GM18508 (cell line): Measurements from ENCODE around the gene PLGRKT.
"Not testable (repeated sequence)": the region's sequence is repeated elsewhere in the genome, so short reads cannot be mapped to it uniquely, and the experiment has no call there.

Source experiments
- ATAC-seq: cut with Tn5 transposase; IDR thresholded peaks from one replicate; pipeline ENCODE4 v1.9.1; 2021; ENCODE audit warnings: moderate number of reproducible peaks; ENCODE audit not compliant: insufficient read depth, unreplicated experiment

PLGRKT gene

DNA sequence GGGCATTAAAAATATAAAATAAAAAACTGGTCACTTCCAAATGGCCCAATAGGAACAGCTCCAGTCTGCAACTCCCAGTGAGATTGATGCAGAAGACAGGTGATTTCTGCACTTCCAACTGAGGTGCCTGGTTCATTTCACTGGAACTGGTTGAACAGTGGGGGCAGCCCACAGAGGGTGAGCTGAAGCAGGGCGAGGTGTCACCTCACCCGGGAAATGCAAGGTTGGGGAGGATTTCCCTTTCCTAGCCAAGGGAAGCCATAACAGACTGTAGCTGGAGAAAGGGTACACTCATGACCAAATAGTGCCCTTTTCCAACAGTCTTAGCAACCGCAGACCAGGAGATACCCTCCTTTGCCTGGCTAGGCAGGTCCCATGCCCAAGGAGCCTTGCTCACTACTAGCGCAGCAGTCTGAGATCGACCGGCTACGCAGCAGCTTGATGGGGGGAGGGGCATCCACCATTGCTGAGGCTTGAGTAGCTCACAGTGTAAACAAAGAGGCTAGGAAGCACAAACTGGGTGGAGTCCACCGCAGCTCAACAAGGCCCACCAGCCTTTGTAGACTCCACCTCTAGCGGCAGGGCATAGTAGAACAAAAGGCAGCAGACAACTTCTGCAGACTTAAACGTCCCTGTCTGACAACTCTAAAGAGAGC, 110.7 kb downstream of the PLGRKT start:
- no peak for ATAC-seq

DNA sequence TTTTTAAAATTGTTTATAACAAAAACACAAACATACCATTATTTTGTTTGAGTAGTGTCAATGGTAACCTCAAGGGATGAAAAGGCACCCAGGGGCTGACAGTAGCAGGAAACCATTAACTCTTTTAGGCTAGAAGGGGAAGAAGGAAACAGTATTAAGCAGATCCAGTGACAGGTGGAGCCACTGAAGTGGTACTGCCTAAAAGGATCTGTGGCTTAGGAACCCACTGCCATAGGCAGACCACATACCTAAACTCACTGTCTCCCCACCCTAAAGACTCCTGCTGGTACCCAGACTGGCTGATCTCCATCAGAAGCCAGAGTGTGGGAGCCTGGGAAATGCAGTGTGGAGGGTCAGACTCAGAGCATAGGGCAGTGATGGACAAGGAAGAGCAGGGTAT, 111.5 kb downstream of the PLGRKT start:
- ATAC-seq = no peak

DNA sequence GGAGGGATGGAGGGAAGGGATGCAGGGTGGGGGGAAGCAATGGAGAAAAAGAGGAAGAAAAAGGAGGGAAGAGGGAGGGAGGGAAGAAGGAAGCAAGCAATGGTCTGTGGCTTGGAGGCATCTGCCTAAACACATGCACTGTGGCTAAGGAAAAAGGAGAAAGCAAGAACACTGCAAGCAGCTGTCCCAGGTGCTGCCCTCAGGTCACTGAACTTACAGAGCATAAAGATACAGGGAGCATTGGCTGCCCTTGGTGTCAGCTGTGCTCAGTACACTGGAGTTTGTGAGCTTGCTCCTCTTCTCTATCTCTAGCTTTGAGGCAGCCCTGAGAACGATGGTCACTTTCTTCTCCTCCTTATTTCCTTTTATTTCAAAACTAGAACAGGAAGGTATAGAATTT, 116.1 kb downstream of the PLGRKT start:
- ATAC-seq = not testable (repeated sequence)

DNA sequence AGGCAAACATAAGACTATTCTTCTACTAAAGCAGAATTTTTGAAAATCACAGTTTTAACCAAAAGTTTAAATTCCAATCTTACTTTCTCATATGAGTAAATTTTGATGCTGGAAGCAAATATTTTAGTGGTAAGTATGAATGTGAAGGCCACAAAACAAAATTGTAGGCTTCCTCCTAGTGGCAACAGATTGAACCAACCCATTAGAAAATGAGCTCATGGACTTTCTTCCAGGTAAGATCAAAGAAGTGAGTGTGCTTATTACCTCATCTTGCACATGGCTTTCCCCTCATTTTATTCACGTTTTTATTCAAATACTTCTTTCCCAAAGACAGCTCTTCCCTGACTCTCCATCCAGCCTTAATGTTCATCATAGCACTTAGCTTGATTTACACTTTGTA, 116.7 kb downstream of the PLGRKT start:
- no peak for ATAC-seq

DNA sequence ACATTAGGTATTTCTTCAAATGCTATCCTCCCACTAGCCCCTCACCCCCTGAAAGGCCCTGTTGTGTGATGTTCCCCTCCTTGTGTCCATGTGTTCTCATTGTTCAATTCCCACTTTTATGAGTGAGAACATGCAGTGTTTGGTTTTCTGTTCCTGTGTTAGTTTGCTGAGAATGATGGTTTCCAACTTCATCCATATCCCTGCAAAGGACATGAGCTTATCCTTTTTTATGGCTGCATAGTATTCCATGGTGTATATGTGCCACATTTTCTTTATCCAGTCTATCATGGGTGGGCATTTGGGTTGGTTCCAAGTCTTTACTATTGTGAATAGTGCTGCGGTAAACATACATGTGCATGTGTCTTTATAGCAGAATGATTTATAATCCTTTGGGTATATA, 121.3 kb downstream of the PLGRKT start:
- not testable (repeated sequence) for ATAC-seq

DNA sequence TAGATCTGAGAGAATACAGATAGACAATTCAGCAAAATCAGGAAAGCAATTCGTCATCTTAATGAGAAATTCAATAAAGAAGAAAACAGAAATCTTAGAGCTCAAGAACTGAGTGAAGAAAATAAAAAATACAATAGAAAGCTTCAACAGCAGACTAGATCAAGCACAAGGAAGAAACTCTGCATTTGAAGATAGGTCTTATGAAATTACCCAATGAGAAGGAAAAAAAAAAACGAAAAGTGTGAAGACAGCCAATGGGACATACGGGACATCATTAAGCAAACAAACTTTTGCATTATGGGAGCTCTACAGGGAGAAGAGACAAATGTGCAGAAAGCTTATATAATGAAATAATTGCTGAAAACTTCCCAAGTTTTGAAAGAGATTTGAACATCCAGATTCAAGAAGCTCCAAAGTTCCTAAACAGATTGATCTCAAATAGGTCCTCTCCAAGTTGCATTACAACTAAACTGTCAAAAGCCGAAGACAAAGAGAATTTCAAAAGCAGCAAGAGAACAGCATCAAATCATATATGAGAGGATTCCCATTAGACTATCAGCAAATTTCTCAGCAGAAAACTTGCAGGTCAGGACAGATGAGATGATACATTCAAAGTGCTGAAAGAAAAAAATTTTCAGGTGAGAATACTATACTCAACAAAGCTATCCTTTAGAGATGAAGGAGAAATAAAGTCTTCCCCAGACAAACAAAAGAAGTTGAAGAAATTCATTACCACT, 122.4 kb downstream of the PLGRKT start:
- ATAC-seq = no peak

DNA sequence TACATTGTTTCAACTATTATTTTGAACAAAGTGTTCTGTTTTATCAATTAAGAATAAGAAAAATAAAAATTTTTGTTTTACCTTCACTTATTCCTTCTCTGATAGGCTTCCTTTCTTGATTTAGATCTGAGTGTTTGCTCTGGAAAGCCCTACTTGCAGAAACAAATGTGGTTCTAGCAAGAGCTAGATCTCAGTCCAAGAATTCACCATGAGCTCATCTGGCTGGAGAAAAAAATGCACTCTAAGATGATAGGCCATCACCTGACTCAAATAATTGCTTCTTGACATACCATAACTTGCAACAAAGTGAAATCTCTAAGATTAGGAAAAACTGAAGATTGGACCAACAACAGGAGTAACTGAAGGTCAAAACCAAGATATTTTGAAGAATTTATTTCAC, 126.9 kb downstream of the PLGRKT start:
- no peak for ATAC-seq
